Activated CD4-positive, alpha-beta T cell treated with anti-CD3 and anti-CD28 coated beads, Interleukin-2, Interleukin-6, amounts not matched to agents 100 ng/mL and 50 ng/mL, durations not matched to agents 16 hours and 8 hours (primary cell): ENCODE measurements around the gene YWHAE.
"Not testable (repeated sequence)": the region's sequence is repeated elsewhere in the genome, so short reads cannot be mapped to it uniquely, and the experiment has no call there.

ENCODE experiments used
- DNase-seq: peaks from one replicate; pipeline ENCODE4 v3.0.0-alpha.2; 2020

YWHAE gene

DNA sequence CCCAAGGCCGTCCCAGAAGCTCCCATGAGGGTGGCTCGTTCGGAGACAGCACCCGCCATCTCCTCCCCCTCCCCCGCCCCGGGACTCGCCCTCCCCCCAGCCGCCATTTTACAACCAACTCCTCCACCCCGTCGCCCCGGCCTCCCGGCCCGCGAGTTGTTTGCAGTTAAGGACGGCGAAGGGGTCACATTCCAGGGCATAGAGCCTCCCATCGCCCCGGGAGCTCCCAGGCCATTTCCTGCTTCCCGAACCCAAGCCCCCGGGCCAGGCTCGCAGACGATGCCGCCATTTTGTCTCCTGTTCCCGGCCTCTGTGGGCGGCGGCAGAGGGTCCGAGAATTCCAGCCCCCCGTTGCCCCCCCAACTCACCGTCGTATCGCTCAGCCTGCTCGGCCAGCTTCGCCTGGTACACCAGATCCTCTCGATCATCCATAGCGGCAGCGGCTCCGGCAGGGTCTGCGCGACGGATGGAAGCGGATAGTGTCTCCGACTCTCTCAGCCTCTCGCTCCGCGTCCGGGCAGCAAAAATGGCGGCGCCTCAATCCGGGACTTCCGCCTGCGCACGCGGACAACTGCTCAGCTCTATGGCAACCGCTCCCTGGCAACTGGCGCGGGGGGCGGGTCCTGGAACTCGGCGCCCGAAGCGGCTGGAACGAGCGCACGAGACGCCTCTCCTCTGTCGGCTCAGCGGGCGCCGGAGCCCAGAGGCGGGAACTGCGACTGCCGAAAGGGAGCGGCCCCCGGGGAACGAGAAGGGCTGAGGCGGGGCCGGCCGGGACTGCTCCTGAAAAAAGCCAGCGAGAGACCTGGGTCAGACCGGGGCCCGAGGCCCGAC is at the start of gene YWHAE:
YWHAE (minus strand) TSS at position 544 of the 834 bp plus-strand sequence; CDS start at position 432, 112 bp downstream.
- DNase-seq: peak; percentile 98

GRCh38 chr17:1449412-1449967 is 49.5 kb upstream of the YWHAE start:
- no peak for DNase-seq

DNA sequence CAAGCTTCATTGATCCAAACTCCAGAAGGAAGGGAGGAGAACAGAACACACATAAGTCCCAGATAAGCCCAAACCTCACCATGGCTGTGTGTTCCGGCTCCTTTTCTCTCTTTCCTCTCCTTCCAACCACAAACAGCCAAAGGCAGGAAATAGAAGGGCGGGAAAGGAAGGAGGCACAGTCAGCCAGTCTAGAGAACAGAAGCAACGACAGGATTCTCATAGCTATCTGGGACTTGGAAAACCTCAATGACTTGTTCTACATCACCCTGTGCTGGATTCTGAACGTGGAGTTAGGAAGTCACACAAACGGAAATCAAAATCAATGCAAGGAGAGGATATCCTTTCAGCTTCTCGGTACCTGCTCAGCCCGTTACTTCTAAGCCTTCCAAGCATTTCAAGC is 47.0 kb upstream of the YWHAE start:
- no peak for DNase-seq

DNA sequence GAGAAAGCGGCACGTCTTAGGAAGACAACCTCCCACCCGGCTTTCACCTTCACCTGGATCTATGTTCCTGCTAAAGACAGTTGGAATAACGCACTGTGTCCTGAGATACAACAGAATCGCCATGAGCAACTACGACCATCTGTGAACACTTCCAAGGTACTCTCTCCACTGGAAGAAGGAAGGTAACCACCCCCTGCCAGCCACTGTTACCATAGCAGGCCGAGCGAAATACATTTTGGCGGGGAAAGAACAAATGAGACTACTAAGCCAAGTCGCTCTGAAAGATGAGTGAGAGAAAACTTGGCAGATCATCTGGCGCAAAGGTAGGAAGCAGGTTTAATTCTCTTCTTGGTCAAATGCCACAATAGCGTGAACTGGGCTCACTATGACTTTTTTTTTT is 46.2 kb upstream of the YWHAE start:
- no peak for DNase-seq

GRCh38 chr17:1445695-1446094 is 45.7 kb upstream of the YWHAE start:
- not testable (repeated sequence) for DNase-seq

GRCh38 chr17:1442721-1443120 is 42.7 kb upstream of the YWHAE start:
- DNase-seq: not testable (repeated sequence)

DNA sequence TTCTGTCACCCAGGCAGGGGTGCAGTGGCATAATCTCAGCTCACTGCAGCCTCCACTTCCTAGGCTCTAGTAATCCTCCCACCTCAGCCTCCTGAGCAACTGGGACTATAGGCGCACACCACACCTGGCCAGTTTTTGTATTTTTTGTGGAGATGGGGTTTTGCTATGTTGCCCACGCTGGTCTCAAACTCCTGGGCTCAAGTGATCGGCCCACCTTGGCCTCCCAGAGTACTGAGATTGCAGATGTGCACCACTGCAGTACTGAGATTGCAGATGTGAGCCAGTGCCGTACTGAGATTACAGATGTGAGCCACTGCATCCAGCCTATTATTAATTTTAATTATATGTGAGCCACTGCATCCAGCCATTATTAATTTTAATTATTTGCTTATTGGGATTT is 42.2 kb upstream of the YWHAE start:
- no peak for DNase-seq

DNA sequence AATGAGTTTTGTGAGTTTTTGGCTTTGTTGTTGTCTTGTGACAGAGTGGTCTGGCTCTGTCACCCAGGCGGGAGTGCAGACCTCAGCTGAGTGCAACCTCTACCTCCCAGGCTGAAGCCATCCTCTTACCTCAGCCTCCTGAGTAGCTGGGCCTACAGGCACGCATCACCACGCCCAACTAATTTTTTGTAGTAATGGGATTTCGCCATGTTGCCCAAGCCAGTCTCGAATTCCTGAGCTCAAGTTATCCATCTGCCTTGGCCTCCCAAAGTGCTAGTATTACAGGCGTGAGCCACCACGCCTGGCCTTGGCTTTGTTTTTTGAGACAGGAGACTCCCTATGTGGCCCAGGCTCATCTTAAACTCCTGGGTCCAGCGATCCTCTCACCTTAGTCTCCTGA is 40.9 kb upstream of the YWHAE start:
- no peak for DNase-seq

DNA sequence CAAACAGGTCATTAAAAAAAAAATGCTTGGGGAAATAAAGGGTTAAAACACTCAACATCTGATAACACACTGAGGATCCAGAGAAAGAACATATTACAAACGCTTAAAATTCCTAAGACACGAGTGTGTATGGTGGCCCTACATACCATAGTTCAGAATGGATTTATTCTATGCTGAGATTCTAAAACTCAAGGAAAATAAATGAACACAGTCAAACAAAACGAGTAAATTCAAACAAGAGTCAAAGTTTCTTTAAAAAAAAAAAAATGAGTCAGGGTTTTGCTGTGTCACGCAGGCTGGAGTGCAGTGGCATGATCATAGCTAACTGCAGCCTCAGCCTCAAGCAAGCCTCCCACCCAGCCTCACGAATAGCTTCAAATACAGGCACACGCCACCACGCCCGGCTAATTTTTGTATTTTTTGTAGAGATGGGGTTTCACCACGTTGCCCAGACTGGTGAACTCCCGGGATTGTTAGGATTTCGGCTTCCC is 38.6 kb upstream of the YWHAE start:
- DNase-seq: no peak

DNA sequence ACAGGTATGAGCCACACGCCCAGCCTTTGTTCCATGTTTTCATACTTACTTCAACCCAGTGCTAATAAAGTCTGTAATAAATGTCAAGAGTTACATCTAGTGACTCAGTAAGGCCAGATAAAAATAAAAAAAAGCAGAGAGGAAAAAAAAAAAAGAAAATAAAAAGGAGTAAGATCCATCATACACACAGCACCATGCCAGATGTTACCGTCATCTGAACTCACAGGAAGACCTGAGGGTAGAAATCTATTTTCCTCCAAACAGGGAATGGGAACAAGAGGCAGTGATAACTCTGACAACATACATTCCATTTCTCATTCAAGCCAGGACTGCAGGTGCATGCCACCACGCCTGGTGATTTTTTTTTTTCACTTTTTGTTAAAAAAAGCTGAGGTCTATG is 35.3 kb upstream of the YWHAE start:
- no peak for DNase-seq

DNA sequence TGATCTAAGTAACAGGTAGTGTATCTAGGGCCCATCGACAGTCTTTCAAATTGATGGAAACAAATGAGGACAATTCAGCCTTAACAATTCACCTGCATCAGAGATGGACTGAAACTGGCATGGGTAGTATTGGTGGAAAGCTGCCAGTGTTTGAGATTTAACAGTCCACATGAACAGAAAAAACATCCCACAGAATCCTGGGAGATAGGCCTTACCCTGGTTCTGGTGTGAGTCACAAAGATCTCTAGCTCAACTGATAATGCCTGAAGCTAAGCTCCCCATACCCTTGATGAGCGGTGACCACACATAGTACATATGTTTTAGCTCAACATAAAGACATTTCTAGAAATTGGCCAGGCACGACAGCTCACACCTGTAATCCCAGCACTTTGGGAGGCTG is 34.1 kb upstream of the YWHAE start:
- no peak for DNase-seq

- peak; percentile 44 for DNase-seq
Observed at GRCh38 chr17:1431631-1432104, 31.6 kb upstream of the YWHAE start.

GRCh38 chr17:1423456-1424135 is 23.6 kb upstream of the YWHAE start:
- no peak for DNase-seq

- DNase-seq: no peak
Observed at GRCh38 chr17:1422885-1423284, 22.9 kb upstream of the YWHAE start.

DNA sequence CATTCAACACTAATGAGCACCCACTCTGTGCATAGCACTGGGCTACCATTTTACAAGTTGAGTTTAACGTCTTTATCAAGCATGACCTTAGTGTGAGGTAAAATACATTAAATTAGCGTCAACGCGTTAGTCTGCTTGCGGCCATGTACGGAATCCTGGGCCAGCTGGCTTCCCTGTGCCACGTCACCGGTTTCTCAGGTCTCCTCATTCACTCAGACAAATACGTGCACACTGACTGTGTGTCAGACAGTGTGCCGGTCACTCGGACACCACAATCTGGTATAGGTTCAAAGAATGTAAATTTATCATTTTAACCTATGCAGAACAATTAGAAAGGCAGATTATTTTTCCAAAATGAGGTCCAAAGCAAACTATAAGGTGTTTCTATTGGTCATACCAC is 21.4 kb upstream of the YWHAE start:
- no peak for DNase-seq

DNA sequence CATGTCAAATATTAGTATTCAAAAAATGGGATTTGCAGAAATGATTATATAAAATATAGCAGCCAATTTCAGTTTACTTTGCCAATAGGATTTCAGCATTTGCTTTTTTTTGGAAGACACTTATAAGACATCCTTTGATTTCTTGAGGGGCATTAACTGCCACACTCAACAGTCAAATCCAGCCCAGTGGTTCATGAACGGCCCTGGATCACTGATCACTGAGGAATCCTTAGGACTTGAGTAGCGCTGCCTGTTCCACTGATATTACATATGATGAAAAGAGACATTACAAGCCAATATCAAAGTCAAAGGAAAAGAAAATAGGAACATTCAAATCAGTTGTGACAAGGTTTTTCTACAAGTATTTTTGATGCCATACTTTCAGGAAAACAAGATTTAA is 21.0 kb upstream of the YWHAE start:
- no peak for DNase-seq

- DNase-seq: no peak
Observed at GRCh38 chr17:1420163-1420562, 20.1 kb upstream of the YWHAE start.

GRCh38 chr17:1418476-1418875 is 18.5 kb upstream of the YWHAE start:
- DNase-seq: not testable (repeated sequence)

DNA sequence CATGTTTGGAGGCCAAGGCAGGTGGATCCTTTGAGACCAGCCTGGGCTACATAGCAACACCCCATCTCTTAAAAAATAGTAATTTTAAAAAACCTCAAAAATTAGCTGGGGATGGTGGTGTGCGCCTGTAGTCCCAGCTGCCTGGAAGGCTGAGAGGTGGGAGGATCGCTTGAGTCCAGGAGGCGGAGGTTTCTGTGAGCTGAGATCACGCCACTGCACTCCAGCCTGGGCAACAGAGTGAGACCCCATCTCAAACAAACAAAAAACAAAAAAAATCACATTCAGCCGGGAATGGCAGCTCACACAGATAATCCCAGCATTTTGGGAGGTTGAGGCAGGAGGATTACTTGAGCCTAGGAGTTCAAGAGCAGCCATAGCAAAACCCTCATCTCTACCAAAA is 16.4 kb upstream of the YWHAE start:
- no peak for DNase-seq

DNA sequence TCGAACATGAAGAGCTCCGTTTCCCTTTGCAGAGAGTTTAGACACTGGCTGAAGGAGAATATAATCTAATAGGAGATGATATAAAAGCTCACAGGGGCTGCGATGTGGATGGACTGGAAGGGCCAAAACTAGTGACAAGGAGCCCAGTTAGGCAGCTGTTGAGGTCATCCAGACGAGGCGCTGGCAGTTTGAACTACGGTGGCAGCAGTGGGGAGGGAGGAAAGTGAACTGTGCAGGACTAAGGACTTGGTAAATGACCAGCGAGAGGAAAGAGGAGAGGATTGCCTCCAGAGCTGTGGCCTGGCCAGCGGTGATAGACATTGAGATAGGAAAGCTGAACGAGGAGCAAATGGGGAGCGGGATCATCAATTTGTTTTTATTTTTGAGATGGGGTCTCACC is 14.6 kb upstream of the YWHAE start:
- no peak for DNase-seq

DNA sequence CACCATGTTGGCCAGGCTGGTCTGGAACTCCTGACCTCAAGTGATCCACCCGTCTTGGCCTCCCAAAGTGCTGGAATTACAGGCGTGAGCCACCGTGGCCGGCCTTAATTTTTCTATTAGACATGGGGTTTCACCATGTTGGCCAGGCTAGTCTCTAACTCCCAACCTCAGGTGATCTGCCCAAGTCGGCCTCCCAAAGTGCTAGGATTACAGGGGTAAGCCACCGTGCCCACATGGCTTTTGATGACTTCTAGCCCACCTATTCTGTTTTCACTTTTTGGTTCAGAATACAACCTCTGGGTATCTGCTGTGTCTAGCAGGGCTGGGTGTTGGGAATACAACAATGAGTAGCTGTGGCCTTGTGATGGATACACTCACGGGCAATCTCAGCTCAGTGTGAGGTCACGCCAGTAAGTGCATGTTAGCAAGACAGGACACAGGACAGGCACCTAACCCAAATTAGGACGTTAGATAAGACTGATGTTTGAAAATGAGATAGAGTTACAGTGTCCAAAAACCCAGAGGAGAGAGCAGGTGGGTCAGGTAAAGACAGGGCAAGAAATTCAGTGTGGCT is 14.1 kb upstream of the YWHAE start:
- DNase-seq: no peak

- DNase-seq: no peak
Observed at GRCh38 chr17:1413281-1413791, 13.3 kb upstream of the YWHAE start.
